Measurements from ENCODE around the gene CREB3L1.
"Not testable (repeated sequence)": the region's sequence is repeated elsewhere in the genome, so short reads cannot be mapped to it uniquely, and the experiment has no call there.

CREB3L1 gene

GRCh38 chr11:46296528-46297448, 19.3 kb downstream of the CREB3L1 start:
- peak in 1 of 2 experiments; percentile 28 for DNase-seq

GRCh38 chr11:46298699-46299433, 21.4 kb downstream of the CREB3L1 start:
- no peak for DNase-seq

- DNase-seq: no peak
Observed at GRCh38 chr11:46299451-46299961, 22.0 kb downstream of the CREB3L1 start.

- no peak for DNase-seq
Observed at GRCh38 chr11:46300270-46300669, 22.8 kb downstream of the CREB3L1 start.

GRCh38 chr11:46302866-46303265, 25.4 kb downstream of the CREB3L1 start:
- DNase-seq: no peak

- DNase-seq: not testable (repeated sequence)
Observed at GRCh38 chr11:46304036-46304435, 26.6 kb downstream of the CREB3L1 start.

GRCh38 chr11:46304605-46305179, 27.2 kb downstream of the CREB3L1 start:
- no peak for DNase-seq

GRCh38 chr11:46305295-46305694, 27.8 kb downstream of the CREB3L1 start:
- DNase-seq: no peak

GRCh38 chr11:46306296-46306853, 28.9 kb downstream of the CREB3L1 start:
- DNase-seq: no peak

GRCh38 chr11:46307369-46307768, 29.9 kb downstream of the CREB3L1 start:
- DNase-seq: no peak

GRCh38 chr11:46307785-46308341, 30.4 kb downstream of the CREB3L1 start:
- DNase-seq: no peak

GRCh38 chr11:46308631-46309419, 31.4 kb downstream of the CREB3L1 start:
- peak; percentile 13 to 56 for DNase-seq

GRCh38 chr11:46309814-46310259, 32.4 kb downstream of the CREB3L1 start:
- DNase-seq: no peak

GRCh38 chr11:46315033-46315738, 37.7 kb downstream of the CREB3L1 start:
- peak; percentile 34 to 75 for DNase-seq

- peak in 1 of 2 experiments; percentile 34 for DNase-seq
Observed at GRCh38 chr11:46315783-46316563, 38.5 kb downstream of the CREB3L1 start.

- DNase-seq: no peak
Observed at GRCh38 chr11:46319074-46319453, 41.6 kb downstream of the CREB3L1 start.

GRCh38 chr11:46321757-46322156, 44.3 kb downstream of the CREB3L1 start:
- no peak for DNase-seq

- DNase-seq: no peak
Observed at GRCh38 chr11:46322759-46323158, 45.3 kb downstream of the CREB3L1 start.

- no peak for DNase-seq
Observed at GRCh38 chr11:46326813-46327416, 49.5 kb downstream of the CREB3L1 start.

GRCh38 chr11:46327829-46328228, 50.4 kb downstream of the CREB3L1 start:
- no peak for DNase-seq
